COLO829 (cell line): ENCODE results near the gene POGK.

Experiments used
- DNase-seq: peaks from one replicate; pipeline ENCODE4 v3.0.0; 2012; ENCODE audit warnings: low spot score

POGK gene

GRCh38 chr1:166902279-166902678 is 63.0 kb downstream of the POGK start:
- DNase-seq = peak; percentile 81

- DNase-seq = no peak
These were observed 64.0 kb downstream of the POGK start for GRCh38 chr1:166903232-166903631.

- no peak for DNase-seq
These were observed 65.9 kb downstream of the POGK start for GRCh38 chr1:166905136-166905535.

GRCh38 chr1:166905900-166906299 is 66.6 kb downstream of the POGK start:
- DNase-seq = no peak
